ENCODE data around the gene PDIA2.

GRCh38 chr16:245105-245504 lies 37.9 kb upstream of the PDIA2 start:
- TF ChIP-seq, protein P1, sequence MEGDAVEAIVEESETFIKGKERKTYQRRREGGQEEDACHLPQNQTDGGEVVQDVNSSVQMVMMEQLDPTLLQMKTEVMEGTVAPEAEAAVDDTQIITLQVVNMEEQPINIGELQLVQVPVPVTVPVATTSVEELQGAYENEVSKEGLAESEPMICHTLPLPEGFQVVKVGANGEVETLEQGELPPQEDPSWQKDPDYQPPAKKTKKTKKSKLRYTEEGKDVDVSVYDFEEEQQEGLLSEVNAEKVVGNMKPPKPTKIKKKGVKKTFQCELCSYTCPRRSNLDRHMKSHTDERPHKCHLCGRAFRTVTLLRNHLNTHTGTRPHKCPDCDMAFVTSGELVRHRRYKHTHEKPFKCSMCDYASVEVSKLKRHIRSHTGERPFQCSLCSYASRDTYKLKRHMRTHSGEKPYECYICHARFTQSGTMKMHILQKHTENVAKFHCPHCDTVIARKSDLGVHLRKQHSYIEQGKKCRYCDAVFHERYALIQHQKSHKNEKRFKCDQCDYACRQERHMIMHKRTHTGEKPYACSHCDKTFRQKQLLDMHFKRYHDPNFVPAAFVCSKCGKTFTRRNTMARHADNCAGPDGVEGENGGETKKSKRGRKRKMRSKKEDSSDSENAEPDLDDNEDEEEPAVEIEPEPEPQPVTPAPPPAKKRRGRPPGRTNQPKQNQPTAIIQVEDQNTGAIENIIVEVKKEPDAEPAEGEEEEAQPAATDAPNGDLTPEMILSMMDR (conservative IDR thresholded peaks at IDR 0.05) = no peak
- TF ChIP-seq EZH2 (IDR thresholded peaks at IDR 0.05; ENCODE audit: low read depth) = no peak
